MCF 10A (cell line): ENCODE data around the gene GNB1. TPM values are rescaled to one million over a fixed set of nuclear protein-coding genes. Genes with fewer than 3 reads are reported as not detected.
"Not testable (repeated sequence)": the region's sequence is repeated elsewhere in the genome, so short reads cannot be mapped to it uniquely, and the experiment has no call there.

Experiments
- BruUV-seq: library from RNA; stranded (reverse); fragments of 400-500 nt; replicated peaks from 2 replicates; lab custom pipeline; 2021; lab: Mats Ljungman, UMichigan
- CTCF ChIA-PET: fragments of 300-600 bp; sonication (Branson Sonifier 250); formaldehyde crosslinking; extraction: SDS; loops from one replicate; lab custom pipeline; 2021; ENCODE audit warnings: antibody characterized with exemption, inconsistent platforms; lab: Yijun Ruan, JAX
- POLR2A ChIA-PET: fragments of 300-600, 350-650 bp; sonication (Branson Sonifier 250); formaldehyde crosslinking; extraction: SDS; loops from one replicate; lab custom pipeline; 2020; ENCODE audit warnings: antibody characterized with exemption, inconsistent platforms; lab: Yijun Ruan, JAX
- DNase-seq: peaks from one replicate; pipeline ENCODE4 v3.0.0-alpha.2; 2018; ENCODE audit not compliant: unreplicated experiment
- H3K27ac Mint-ChIP-seq: one replicate; pipeline ENCODE4 v1.8.0; 2022; ENCODE audit warnings: mild to moderate bottlenecking, low read depth, mixed read lengths; ENCODE audit not compliant: unreplicated experiment
- H3K27me3 Mint-ChIP-seq: one replicate; pipeline ENCODE4 v1.8.0; 2022; ENCODE audit warnings: mixed read lengths; ENCODE audit not compliant: insufficient read depth, unreplicated experiment
- H3K36me3 Mint-ChIP-seq: one replicate; pipeline ENCODE4 v1.8.0; 2022; ENCODE audit warnings: mild to moderate bottlenecking, moderate library complexity, mixed read lengths; ENCODE audit not compliant: insufficient read depth, unreplicated experiment
- H3K4me1 Mint-ChIP-seq: one replicate; pipeline ENCODE4 v1.8.0; 2022; ENCODE audit warnings: mixed read lengths; ENCODE audit not compliant: insufficient read depth, unreplicated experiment
- H3K4me3 Mint-ChIP-seq: one replicate; pipeline ENCODE4 v1.8.0; 2022; ENCODE audit warnings: mild to moderate bottlenecking, moderate library complexity, mixed read lengths; ENCODE audit not compliant: unreplicated experiment
- H3K9me3 Mint-ChIP-seq: one replicate; pipeline ENCODE4 v1.8.0; 2022; ENCODE audit warnings: mixed read lengths; ENCODE audit not compliant: unreplicated experiment
- CTCF ChIP-seq: fragments of 200-600 bp; IDR thresholded peaks from one replicate; pipeline ENCODE4 v1.8.0; 2022; ENCODE audit warnings: antibody characterized with exemption, mild to moderate bottlenecking; ENCODE audit not compliant: unreplicated experiment
- intact Hi-C: fragments of 100-400 bp; cut with micrococcal nuclease; formaldehyde crosslinking; loops from 2 replicates; pipeline ENCODE4 v1.14.1; 2022
- total RNA-seq: library from RNA; stranded (reverse); gene quantifications from 2 replicates; pipeline ENCODE4 v1.2.3, GENCODE V29; 2022

The GNB1 gene
- total RNA-seq, 1 experiment from 2014 or later = 430 TPM

DNA sequence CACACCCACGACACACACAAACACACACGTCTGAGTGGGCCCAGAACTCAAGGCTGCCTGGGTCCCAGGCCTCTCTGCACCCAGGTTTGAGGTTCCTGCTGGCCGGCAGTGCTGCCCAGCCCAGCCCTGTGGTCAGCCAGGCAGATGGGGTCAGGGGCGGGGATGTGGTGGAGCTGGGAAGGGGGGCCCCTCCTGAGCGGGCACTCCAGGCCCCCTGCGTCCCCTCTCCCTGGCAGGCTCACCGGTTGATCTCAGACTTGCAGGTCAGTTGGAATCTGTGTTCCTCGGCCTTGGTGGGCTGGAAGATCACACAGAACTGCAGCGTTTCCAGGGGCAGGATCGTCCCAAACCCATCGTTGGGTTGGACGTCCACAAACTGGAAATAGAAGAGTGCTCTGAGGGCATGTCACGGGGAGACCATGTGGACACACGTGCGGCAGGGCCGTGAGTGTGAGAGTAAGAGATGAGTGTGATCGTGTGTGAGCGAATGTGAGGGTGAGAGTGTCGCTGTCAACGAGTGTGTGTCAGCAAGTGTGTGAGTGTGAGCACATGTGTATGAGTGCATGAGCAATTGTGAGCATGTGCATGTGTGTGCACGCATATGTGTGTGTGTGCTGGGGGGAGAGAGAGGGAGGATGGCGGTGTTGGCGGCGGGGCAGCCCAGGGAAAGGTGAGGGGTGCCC lies 47.9 kb upstream of the GNB1 start:
- ChIA-PET CTCF (no interaction called here), POLR2A (no interaction called here)
- Mint-ChIP-seq H3K9me3 (peaks cover 19% of the 10 kb centered on the region), H3K4me1 (no peaks in the 10 kb centered on the region), H3K4me3 (no peak overlapping the region), H3K27me3 (peaks cover 17% of the 10 kb centered on the region), H3K27ac (no peak overlapping the region), H3K36me3 (no peaks in the 10 kb centered on the region)
- no peak for TF ChIP-seq CTCF
- intact Hi-C loops = no loop called here
- BruUV-seq = no TSS peak
- DNase-seq = no peak

GRCh38 chr1:1938276-1938573 lies 47.3 kb upstream of the GNB1 start:
- DNase-seq = no peak
- POLR2A ChIA-PET = no interaction called here
- Mint-ChIP-seq H3K9me3 (peaks cover 19% of the 10 kb centered on the region), H3K27ac (no peak overlapping the region), H3K27me3 (peaks cover 17% of the 10 kb centered on the region), H3K4me1 (no peaks in the 10 kb centered on the region), H3K4me3 (no peak overlapping the region), H3K36me3 (no peaks in the 10 kb centered on the region)
- intact Hi-C loops = no loop called here
- no peak for TF ChIP-seq CTCF
- CTCF ChIA-PET = no interaction called here
- no TSS peak for BruUV-seq

- Mint-ChIP-seq H3K9me3 (peaks cover 19% of the 10 kb centered on the region), H3K27ac (no peak overlapping the region), H3K4me3 (no peak overlapping the region), H3K36me3 (no peaks in the 10 kb centered on the region), H3K27me3 (peaks cover 17% of the 10 kb centered on the region), H3K4me1 (no peaks in the 10 kb centered on the region)
- ChIA-PET CTCF (no interaction called here), POLR2A (no interaction called here)
- TF ChIP-seq CTCF = no peak
- no TSS peak for BruUV-seq
- DNase-seq = no peak
- intact Hi-C loops = no loop called here
These were observed 46.8 kb upstream of the GNB1 start for GRCh38 chr1:1937549-1938275.

DNA sequence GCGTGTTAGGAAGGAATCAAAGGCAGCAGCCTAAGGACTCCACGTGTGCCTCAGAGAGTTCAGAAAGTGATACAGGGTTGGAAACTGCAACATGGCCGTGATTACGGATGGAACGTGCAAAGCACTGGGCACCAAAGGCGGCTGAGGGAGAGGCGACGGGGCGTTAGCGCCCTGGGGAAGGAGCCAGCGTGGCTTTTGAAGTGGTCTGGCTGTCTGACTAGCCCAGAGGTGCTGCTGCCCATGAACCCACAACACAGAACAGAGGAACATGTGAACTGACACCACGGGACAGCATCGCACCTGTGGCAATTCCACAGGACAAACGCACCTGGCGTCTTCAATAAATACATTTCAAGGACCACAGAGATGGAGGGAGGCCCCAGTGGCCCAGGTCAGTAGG lies 46.2 kb upstream of the GNB1 start:
- CTCF ChIA-PET = no interaction called here

GRCh38 chr1:1934848-1935247 lies 44.0 kb upstream of the GNB1 start:
- H3K4me1 Mint-ChIP-seq, H3K27me3 Mint-ChIP-seq, DNase-seq, H3K4me3 Mint-ChIP-seq, intact Hi-C loops, BruUV-seq, POLR2A ChIA-PET, H3K36me3 Mint-ChIP-seq, H3K27ac Mint-ChIP-seq: not testable (repeated sequence)
- peaks cover 19% of the 10 kb centered on the region for H3K9me3 Mint-ChIP-seq
- CTCF ChIA-PET = interaction anchor here (0.7 kb wide), 1 partner anchor 20 kb away, joined by 3 read pairs; the partner anchor contains the start of gene CALML6

More for the DNA sequence above, 46.2 kb upstream of the GNB1 start:
- peaks cover 19% of the 10 kb centered on the region for H3K9me3 Mint-ChIP-seq
- H3K4me1 Mint-ChIP-seq = no peaks in the 10 kb centered on the region
- no peak for DNase-seq
- intact Hi-C loops = no loop called here
- no peaks in the 10 kb centered on the region for H3K36me3 Mint-ChIP-seq
- H3K27me3 Mint-ChIP-seq = peaks cover 17% of the 10 kb centered on the region
- no TSS peak for BruUV-seq
- POLR2A ChIA-PET = no interaction called here
- no peak overlapping the region for H3K27ac Mint-ChIP-seq
- no peak overlapping the region for H3K4me3 Mint-ChIP-seq
- no peak for TF ChIP-seq CTCF
